GM23338 (cell line): ENCODE data around the gene RFX3. TPM values are rescaled to one million over a fixed set of nuclear protein-coding genes. Genes with fewer than 3 reads are reported as not detected.

Experiments used
- ATAC-seq: fragments of 200-7000 bp; cut with Tn5 transposase; 3 replicates; pipeline ENCODE4 v1.9.1; 2020
- DNase-seq: peaks from one replicate; pipeline ENCODE4 v3.0.0-alpha.2; 2015; ENCODE audit warnings: low spot score
- H2AFZ ChIP-seq: fragments of 200-600 bp; sonication (generic); 2 replicates; pipeline ENCODE4 v1.8.0; 2016; ENCODE audit warnings: antibody characterized with exemption, mild to moderate bottlenecking, moderate library complexity
- H3F3A ChIP-seq: fragments of 200-600 bp; sonication (generic); replicated peaks from 2 replicates; pipeline ENCODE4 v1.8.0; 2017; ENCODE audit warnings: antibody characterized with exemption, mixed run types, low read depth
- H3K27ac ChIP-seq: fragments of 200-600 bp; sonication (generic); 2 replicates; pipeline ENCODE4 v1.6.1; 2016; ENCODE audit warnings: low read depth
- H3K27me3 ChIP-seq: fragments of 200-600 bp; sonication (generic); 2 replicates; pipeline ENCODE4 v1.8.0; 2016; ENCODE audit warnings: mild to moderate bottlenecking, mixed run types, moderate library complexity; ENCODE audit not compliant: insufficient read depth
- H3K36me3 ChIP-seq: fragments of 200-600 bp; sonication (generic); 2 replicates; pipeline ENCODE4 v1.8.0; 2016; ENCODE audit warnings: mild to moderate bottlenecking; ENCODE audit not compliant: insufficient read depth
- H3K4me1 ChIP-seq: fragments of 200-600 bp; sonication (generic); 2 replicates; pipeline ENCODE4 v1.8.0; 2016; ENCODE audit warnings: mild to moderate bottlenecking, moderate library complexity; ENCODE audit not compliant: insufficient read depth
- H3K4me2 ChIP-seq: fragments of 200-600 bp; sonication (generic); 2 replicates; pipeline ENCODE4 v1.7.1; 2017; ENCODE audit warnings: mixed run types
- H3K4me3 ChIP-seq: fragments of 200-600 bp; sonication (generic); 2 replicates; pipeline ENCODE4 v1.6.1; 2016; ENCODE audit warnings: mixed run types
- H3K79me2 ChIP-seq: fragments of 200-600 bp; sonication (generic); replicated peaks from 2 replicates; pipeline ENCODE4 v1.8.0; 2017; ENCODE audit warnings: mild to moderate bottlenecking; ENCODE audit not compliant: insufficient read depth
- H3K9me2 ChIP-seq: fragments of 200-600 bp; sonication (generic); 2 replicates; pipeline ENCODE4 v1.8.0; 2017; ENCODE audit not compliant: insufficient read depth
- H4K20me1 ChIP-seq: fragments of 200-600 bp; sonication (generic); replicated peaks from 2 replicates; pipeline ENCODE4 v1.8.0; 2017; ENCODE audit warnings: mild to moderate bottlenecking; ENCODE audit not compliant: insufficient read depth
- H3K27ac Mint-ChIP-seq: 2 replicates; pipeline ENCODE4 v1.8.0; 2020; ENCODE audit warnings: inconsistent platforms, mild to moderate bottlenecking, moderate library complexity, mixed read lengths
- H3K27me3 Mint-ChIP-seq: 3 replicates; pipeline ENCODE4 v1.8.0; 2022; ENCODE audit warnings: low read depth, mild to moderate bottlenecking, moderate library complexity, mixed read lengths, inconsistent platforms; ENCODE audit not compliant: insufficient read depth, poor library complexity
- H3K36me3 Mint-ChIP-seq: 3 replicates; pipeline ENCODE4 v1.8.0; 2021; ENCODE audit warnings: low read depth, mild to moderate bottlenecking, inconsistent platforms, moderate library complexity, mixed read lengths
- H3K4me1 Mint-ChIP-seq: 3 replicates; pipeline ENCODE4 v1.8.0; 2020; ENCODE audit warnings: mild to moderate bottlenecking, inconsistent platforms, mixed read lengths
- H3K4me3 Mint-ChIP-seq: 3 replicates; pipeline ENCODE4 v1.8.0; 2021; ENCODE audit warnings: moderate library complexity, mild to moderate bottlenecking, inconsistent platforms, mixed read lengths
- H3K9me3 Mint-ChIP-seq: 3 replicates; pipeline ENCODE4 v1.8.0; 2020; ENCODE audit warnings: moderate library complexity, mild to moderate bottlenecking, inconsistent platforms, mixed read lengths
- CREB1 ChIP-seq: fragments of 250-450 bp; sonication (Bioruptor Pico); IDR thresholded peaks from 2 replicates; pipeline ENCODE4 v1.5.0; 2020; ENCODE audit warnings: low read depth, mild to moderate bottlenecking, moderate library complexity
- EZH2phosphoT487 ChIP-seq: fragments of 200-600 bp; sonication (generic); IDR thresholded peaks from one replicate; pipeline ENCODE4 v1.8.1; 2018; ENCODE audit warnings: antibody characterized with exemption; ENCODE audit not compliant: unreplicated experiment
- POLR2AphosphoS5 ChIP-seq: IDR thresholded peaks from 2 replicates; pipeline ENCODE4 v1.6.1; 2016; ENCODE audit warnings: antibody characterized with exemption, low read depth
- STAT1 ChIP-seq: IDR thresholded peaks from one replicate; pipeline ENCODE4 v1.6.1; 2016; ENCODE audit warnings: antibody characterized with exemption; ENCODE audit not compliant: unreplicated experiment
- ZNF462 ChIP-seq: fragments of 250-450 bp; sonication (Bioruptor Pico); IDR thresholded peaks from 2 replicates; pipeline ENCODE4 v1.5.0; 2020; ENCODE audit warnings: mild to moderate bottlenecking, moderate library complexity
- polyA plus RNA-seq: library from polyadenylated mRNA; unstranded; fragments of >200 nt; fragmentation: Nextera tagmentation; extraction: Ambion mirVana; gene quantifications from 2 replicates; pipeline ENCODE4 v1.2.1, GENCODE V29; 2016
- total RNA-seq: library from RNA; depleted of rRNA; stranded (reverse); fragments of >200 nt; shearing (Covaris generic); gene quantifications from 2 replicates; pipeline ENCODE4 v1.2.3, GENCODE V29; 2014
- TF ChIP-seq, protein P1 (sequence below): IDR thresholded peaks from 2 replicates; pipeline ENCODE4 v1.6.1; 2016; ENCODE audit warnings: antibody characterized with exemption
- TF ChIP-seq, protein P2 (sequence below), 2 experiments: fragments of 200-600 bp in 1 of 2; sonication (generic) in 1 of 2; conservative IDR thresholded peaks; 2 replicates each; pipeline versions ENCODE4 v1.5.1 to v1.6.1; 2016 to 2017; ENCODE audit warnings: antibody characterized with exemption in 2 of 2, low read depth in 2 of 2, mild to moderate bottlenecking in 2 of 2, moderate library complexity in 1 of 2
- TF ChIP-seq, protein P3 (sequence below): IDR thresholded peaks from one replicate; pipeline ENCODE4 v1.6.1; 2018; ENCODE audit warnings: antibody characterized with exemption; ENCODE audit not compliant: unreplicated experiment

RFX3 gene
- total and polyA plus RNA-seq, 2 experiments from 2014 or later: 9.8 to 22.1 TPM

- Histone ChIP-seq H3K27ac (no peak overlapping the region), H3K36me3 (no peaks in the 10 kb centered on the region)
- 0 out of 2 replicates have a peak overlapping the region, but pooled peaks have one; percentile 28 for H3K27ac Mint-ChIP-seq
Measured at GRCh38 chr9:3419893-3420292, 105.9 kb downstream of the RFX3 start.

More at GRCh38 chr9:3419893-3420292, 105.9 kb downstream of the RFX3 start:
- no peak for TF ChIP-seq POLR2AphosphoS5
- no peak for TF ChIP-seq ZNF462 (CRISPR knock-in tag)
- no peak for TF ChIP-seq STAT1
- TF ChIP-seq, protein P1, sequence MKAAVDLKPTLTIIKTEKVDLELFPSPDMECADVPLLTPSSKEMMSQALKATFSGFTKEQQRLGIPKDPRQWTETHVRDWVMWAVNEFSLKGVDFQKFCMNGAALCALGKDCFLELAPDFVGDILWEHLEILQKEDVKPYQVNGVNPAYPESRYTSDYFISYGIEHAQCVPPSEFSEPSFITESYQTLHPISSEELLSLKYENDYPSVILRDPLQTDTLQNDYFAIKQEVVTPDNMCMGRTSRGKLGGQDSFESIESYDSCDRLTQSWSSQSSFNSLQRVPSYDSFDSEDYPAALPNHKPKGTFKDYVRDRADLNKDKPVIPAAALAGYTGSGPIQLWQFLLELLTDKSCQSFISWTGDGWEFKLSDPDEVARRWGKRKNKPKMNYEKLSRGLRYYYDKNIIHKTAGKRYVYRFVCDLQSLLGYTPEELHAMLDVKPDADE: no peak
- TF ChIP-seq, protein P2, sequence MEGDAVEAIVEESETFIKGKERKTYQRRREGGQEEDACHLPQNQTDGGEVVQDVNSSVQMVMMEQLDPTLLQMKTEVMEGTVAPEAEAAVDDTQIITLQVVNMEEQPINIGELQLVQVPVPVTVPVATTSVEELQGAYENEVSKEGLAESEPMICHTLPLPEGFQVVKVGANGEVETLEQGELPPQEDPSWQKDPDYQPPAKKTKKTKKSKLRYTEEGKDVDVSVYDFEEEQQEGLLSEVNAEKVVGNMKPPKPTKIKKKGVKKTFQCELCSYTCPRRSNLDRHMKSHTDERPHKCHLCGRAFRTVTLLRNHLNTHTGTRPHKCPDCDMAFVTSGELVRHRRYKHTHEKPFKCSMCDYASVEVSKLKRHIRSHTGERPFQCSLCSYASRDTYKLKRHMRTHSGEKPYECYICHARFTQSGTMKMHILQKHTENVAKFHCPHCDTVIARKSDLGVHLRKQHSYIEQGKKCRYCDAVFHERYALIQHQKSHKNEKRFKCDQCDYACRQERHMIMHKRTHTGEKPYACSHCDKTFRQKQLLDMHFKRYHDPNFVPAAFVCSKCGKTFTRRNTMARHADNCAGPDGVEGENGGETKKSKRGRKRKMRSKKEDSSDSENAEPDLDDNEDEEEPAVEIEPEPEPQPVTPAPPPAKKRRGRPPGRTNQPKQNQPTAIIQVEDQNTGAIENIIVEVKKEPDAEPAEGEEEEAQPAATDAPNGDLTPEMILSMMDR (conservative IDR thresholded peaks at IDR 0.05; ENCODE audit: low read depth in 2 of 2): no peak
- TF ChIP-seq, protein P3, sequence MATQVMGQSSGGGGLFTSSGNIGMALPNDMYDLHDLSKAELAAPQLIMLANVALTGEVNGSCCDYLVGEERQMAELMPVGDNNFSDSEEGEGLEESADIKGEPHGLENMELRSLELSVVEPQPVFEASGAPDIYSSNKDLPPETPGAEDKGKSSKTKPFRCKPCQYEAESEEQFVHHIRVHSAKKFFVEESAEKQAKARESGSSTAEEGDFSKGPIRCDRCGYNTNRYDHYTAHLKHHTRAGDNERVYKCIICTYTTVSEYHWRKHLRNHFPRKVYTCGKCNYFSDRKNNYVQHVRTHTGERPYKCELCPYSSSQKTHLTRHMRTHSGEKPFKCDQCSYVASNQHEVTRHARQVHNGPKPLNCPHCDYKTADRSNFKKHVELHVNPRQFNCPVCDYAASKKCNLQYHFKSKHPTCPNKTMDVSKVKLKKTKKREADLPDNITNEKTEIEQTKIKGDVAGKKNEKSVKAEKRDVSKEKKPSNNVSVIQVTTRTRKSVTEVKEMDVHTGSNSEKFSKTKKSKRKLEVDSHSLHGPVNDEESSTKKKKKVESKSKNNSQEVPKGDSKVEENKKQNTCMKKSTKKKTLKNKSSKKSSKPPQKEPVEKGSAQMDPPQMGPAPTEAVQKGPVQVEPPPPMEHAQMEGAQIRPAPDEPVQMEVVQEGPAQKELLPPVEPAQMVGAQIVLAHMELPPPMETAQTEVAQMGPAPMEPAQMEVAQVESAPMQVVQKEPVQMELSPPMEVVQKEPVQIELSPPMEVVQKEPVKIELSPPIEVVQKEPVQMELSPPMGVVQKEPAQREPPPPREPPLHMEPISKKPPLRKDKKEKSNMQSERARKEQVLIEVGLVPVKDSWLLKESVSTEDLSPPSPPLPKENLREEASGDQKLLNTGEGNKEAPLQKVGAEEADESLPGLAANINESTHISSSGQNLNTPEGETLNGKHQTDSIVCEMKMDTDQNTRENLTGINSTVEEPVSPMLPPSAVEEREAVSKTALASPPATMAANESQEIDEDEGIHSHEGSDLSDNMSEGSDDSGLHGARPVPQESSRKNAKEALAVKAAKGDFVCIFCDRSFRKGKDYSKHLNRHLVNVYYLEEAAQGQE: no peak
- TF ChIP-seq CREB1 (CRISPR knock-in tag): no peak
- TF ChIP-seq EZH2phosphoT487: no peak
- no peaks in the 10 kb centered on the region for H3K79me2 ChIP-seq
- H3K4me3 Mint-ChIP-seq: no peak overlapping the region
- no peaks in the 10 kb centered on the region for H4K20me1 ChIP-seq
- peaks cover 3% of the 10 kb centered on the region; the same call in 1 of the 3 replicates for H3K4me1 Mint-ChIP-seq
- ATAC-seq: no peak
- DNase-seq: no peak
- H3K4me3 ChIP-seq: no peak overlapping the region
- H3K9me2 ChIP-seq: no peaks in the 10 kb centered on the region; the same call in 1 of the 2 replicates
- no peak overlapping the region for H2AFZ ChIP-seq
- H3K9me3 Mint-ChIP-seq: peaks cover 3% of the 10 kb centered on the region; the same call in 1 of the 3 replicates
- H3K27me3 ChIP-seq: no peaks in the 10 kb centered on the region
- no peaks in the 10 kb centered on the region for H3K27me3 Mint-ChIP-seq
- no peaks in the 10 kb centered on the region; the same call in 2 of the 3 replicates for H3K36me3 Mint-ChIP-seq
- H3K4me2 ChIP-seq: no peak overlapping the region
- H3K4me1 ChIP-seq: no peaks in the 10 kb centered on the region
- H3F3A ChIP-seq: no peaks in the 10 kb centered on the region
